Activated T-helper 1 cell treated with anti-CD3 and anti-CD28 coated beads, Interleukin-12 subunit alpha, Interleukin-12 subunit beta, Interleukin-2, Interleukin-4 antibody, amounts not matched to agents 30 ng/mL and 10 ng/mL and 1 ng/mL, durations not matched to agents 14 hours and 24 hours and 36 hours (primary cell): Measurements from ENCODE around the gene PCK1. TPM values are rescaled to one million over a fixed set of nuclear protein-coding genes. Genes with fewer than 3 reads are reported as not detected.

Experiments used
- DNase-seq: peaks from one replicate; pipeline ENCODE4 v3.0.0; 2021; ENCODE audit warnings: low spot score
- H3K27ac Mint-ChIP-seq: one replicate; pipeline ENCODE4 v1.8.0; 2021; ENCODE audit warnings: mild to moderate bottlenecking, mixed read lengths
- H3K27me3 Mint-ChIP-seq: one replicate; pipeline ENCODE4 v1.8.0; 2022; ENCODE audit warnings: mild to moderate bottlenecking, moderate library complexity, mixed read lengths; ENCODE audit not compliant: insufficient read depth
- H3K36me3 Mint-ChIP-seq: one replicate; pipeline ENCODE4 v1.8.0; 2021; ENCODE audit warnings: low read depth, mixed read lengths
- H3K4me1 Mint-ChIP-seq: one replicate; pipeline ENCODE4 v1.8.0; 2021; ENCODE audit warnings: low read depth, mixed read lengths
- H3K4me3 Mint-ChIP-seq: one replicate; pipeline ENCODE4 v1.8.0; 2021; ENCODE audit warnings: mild to moderate bottlenecking, moderate library complexity, mixed read lengths
- H3K9me3 Mint-ChIP-seq: one replicate; pipeline ENCODE4 v1.8.0; 2021; ENCODE audit warnings: mixed read lengths
- intact Hi-C: fragments of 100-400 bp; cut with micrococcal nuclease; formaldehyde crosslinking; loops from one replicate; pipeline ENCODE4 v1.15.1; 2024
- total RNA-seq: library from RNA; stranded (reverse); gene quantifications from 2 replicates; pipeline ENCODE4 v1.2.3, GENCODE V29; 2022

PCK1 gene
- total RNA-seq, 1 donor from 2014 or later = not detected

- Mint-ChIP-seq H3K27me3 (peaks cover 9% of the 10 kb centered on the region), H3K27ac (no peak overlapping the region), H3K36me3 (no peaks in the 10 kb centered on the region), H3K4me1 (no peaks in the 10 kb centered on the region), H3K4me3 (no peak overlapping the region), H3K9me3 (no peaks in the 10 kb centered on the region)
- intact Hi-C loops = no loop called here
- DNase-seq = no peak
Observed at GRCh38 chr20:57586370-57586793, 25.5 kb downstream of the PCK1 start.

GRCh38 chr20:57586943-57587277 lies 26.0 kb downstream of the PCK1 start:
- Mint-ChIP-seq H3K4me3 (no peak overlapping the region), H3K27ac (no peak overlapping the region), H3K36me3 (no peaks in the 10 kb centered on the region), H3K4me1 (no peaks in the 10 kb centered on the region), H3K9me3 (no peaks in the 10 kb centered on the region), H3K27me3 (peaks cover 9% of the 10 kb centered on the region)
- no peak for DNase-seq
- intact Hi-C loops = no loop called here

GRCh38 chr20:57587278-57587988 lies 26.5 kb downstream of the PCK1 start:
- H3K4me3 Mint-ChIP-seq = no peak overlapping the region
- H3K27ac Mint-ChIP-seq = no peak overlapping the region
- no peaks in the 10 kb centered on the region for H3K4me1 Mint-ChIP-seq
- no peaks in the 10 kb centered on the region for H3K9me3 Mint-ChIP-seq
- no peak for DNase-seq
- intact Hi-C loops = no loop called here
- no peaks in the 10 kb centered on the region for H3K36me3 Mint-ChIP-seq
- peaks cover 9% of the 10 kb centered on the region for H3K27me3 Mint-ChIP-seq

DNA sequence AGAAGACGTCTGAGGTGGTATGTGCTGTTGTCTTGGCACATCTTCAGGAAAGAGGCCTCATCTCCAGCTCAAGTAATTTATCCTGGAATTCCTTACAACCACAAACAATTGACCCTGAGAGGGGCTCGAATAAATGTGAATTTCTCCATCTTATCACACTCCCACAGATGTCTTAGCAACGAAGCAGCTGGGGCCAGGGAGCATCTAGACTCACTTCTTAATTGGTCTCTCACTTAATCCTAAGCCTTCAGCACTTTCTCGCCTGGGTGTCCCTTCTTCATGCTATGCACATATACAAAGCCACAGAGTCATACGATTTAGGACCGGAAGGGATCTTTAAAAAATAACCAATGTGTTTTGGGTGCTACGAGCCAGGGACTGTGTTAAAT lies 27.1 kb downstream of the PCK1 start:
- Mint-ChIP-seq H3K27me3 (peaks cover 9% of the 10 kb centered on the region), H3K9me3 (no peaks in the 10 kb centered on the region), H3K27ac (no peak overlapping the region), H3K36me3 (no peaks in the 10 kb centered on the region), H3K4me3 (no peak overlapping the region), H3K4me1 (no peaks in the 10 kb centered on the region)
- intact Hi-C loops = no loop called here
- no peak for DNase-seq

DNA sequence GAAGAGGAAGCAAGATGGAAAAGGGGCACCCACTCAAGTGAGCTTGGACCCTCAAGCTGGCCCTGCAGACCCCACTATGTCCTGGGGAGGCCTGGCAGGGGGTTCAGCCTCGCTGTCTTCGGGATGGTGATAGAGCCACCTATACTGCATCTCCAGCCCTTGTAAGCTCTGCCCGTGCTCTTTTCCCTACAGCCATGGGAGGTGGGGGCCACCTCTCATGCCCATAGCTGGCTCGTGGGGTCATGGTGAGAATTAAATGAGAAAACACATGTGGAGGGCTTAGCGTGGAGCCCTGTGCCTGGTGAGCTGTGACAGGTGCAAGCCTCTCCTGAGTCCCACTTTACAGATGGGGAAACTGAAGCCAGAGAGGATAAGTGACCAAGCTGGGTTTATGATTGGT lies 27.7 kb downstream of the PCK1 start:
- no peak overlapping the region for H3K4me3 Mint-ChIP-seq
- peaks cover 9% of the 10 kb centered on the region for H3K27me3 Mint-ChIP-seq
- H3K4me1 Mint-ChIP-seq = no peaks in the 10 kb centered on the region
- intact Hi-C loops = no loop called here
- no peaks in the 10 kb centered on the region for H3K36me3 Mint-ChIP-seq
- no peak overlapping the region for H3K27ac Mint-ChIP-seq
- H3K9me3 Mint-ChIP-seq = no peaks in the 10 kb centered on the region
- no peak for DNase-seq

- Mint-ChIP-seq H3K27ac (no peak overlapping the region), H3K4me3 (no peak overlapping the region), H3K9me3 (no peaks in the 10 kb centered on the region), H3K27me3 (peaks cover 9% of the 10 kb centered on the region), H3K4me1 (no peaks in the 10 kb centered on the region), H3K36me3 (no peaks in the 10 kb centered on the region)
- intact Hi-C loops = no loop called here
- DNase-seq = no peak
Observed at GRCh38 chr20:57589123-57589727, 28.3 kb downstream of the PCK1 start.

- H3K36me3 Mint-ChIP-seq = no peaks in the 10 kb centered on the region
- H3K27ac Mint-ChIP-seq = no peak overlapping the region
- no peaks in the 10 kb centered on the region for H3K4me1 Mint-ChIP-seq
- intact Hi-C loops = no loop called here
- DNase-seq = no peak
- no peak overlapping the region for H3K4me3 Mint-ChIP-seq
- H3K9me3 Mint-ChIP-seq = no peaks in the 10 kb centered on the region
- H3K27me3 Mint-ChIP-seq = peaks cover 6% of the 10 kb centered on the region
Observed at GRCh38 chr20:57589728-57590484, 29.0 kb downstream of the PCK1 start.

GRCh38 chr20:57590485-57591288 lies 29.8 kb downstream of the PCK1 start:
- intact Hi-C loops = no loop called here
- Mint-ChIP-seq H3K36me3 (no peaks in the 10 kb centered on the region), H3K4me1 (no peaks in the 10 kb centered on the region), H3K27me3 (peaks cover 2% of the 10 kb centered on the region), H3K27ac (no peak overlapping the region), H3K9me3 (no peaks in the 10 kb centered on the region), H3K4me3 (no peak overlapping the region)
- no peak for DNase-seq

DNA sequence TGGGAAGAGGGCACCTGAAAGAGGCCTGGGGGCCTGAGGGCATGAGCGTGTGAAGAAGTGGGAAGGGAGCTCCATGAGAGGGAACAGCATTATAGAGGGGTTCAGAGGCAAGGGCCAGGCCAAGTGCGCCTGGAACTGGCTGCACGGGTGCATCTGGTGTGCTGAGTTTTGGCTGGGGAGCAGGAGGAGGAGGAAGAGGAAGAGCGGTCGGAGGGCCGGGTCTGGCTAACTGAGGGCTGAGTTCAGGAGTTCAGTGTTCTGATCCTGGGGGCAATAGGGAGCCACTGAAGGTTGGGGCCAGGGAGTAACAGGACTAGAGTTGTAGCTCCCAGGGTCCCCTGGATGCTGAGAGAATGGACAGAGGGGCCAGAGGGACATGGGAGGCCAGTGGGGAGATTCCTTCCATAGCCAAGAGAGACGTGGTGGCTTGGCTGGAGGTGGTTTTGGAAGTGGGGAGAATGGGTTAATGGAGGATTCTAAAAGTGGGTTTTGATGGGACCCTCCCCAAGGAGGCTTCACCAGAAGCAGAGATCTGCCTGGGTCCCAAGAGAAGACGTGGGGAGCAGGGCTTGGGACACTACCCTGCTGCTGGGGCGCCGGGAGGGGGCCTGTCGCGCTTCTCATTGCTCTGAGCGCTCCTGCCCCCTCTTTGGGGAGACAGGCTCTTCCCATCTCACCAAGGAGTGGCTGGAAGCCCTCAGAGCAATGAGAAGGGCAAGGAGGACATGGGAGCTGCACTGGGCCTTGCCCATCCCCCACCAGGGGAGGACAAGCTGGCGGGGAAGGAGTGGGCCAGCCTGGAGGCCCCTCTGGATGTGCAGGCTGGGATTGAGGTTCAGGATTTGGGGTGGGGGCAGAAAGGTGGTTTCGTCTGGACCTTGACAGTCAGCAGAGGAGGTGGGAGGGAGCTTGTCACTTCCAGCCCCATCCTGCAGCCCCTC lies 30.6 kb downstream of the PCK1 start:
- no peaks in the 10 kb centered on the region for H3K36me3 Mint-ChIP-seq
- no peak for DNase-seq
- no peaks in the 10 kb centered on the region for H3K9me3 Mint-ChIP-seq
- no peaks in the 10 kb centered on the region for H3K4me1 Mint-ChIP-seq
- intact Hi-C loops = no loop called here
- peaks cover 5% of the 10 kb centered on the region for H3K27me3 Mint-ChIP-seq
- H3K4me3 Mint-ChIP-seq = no peak overlapping the region
- H3K27ac Mint-ChIP-seq = no peak overlapping the region

DNA sequence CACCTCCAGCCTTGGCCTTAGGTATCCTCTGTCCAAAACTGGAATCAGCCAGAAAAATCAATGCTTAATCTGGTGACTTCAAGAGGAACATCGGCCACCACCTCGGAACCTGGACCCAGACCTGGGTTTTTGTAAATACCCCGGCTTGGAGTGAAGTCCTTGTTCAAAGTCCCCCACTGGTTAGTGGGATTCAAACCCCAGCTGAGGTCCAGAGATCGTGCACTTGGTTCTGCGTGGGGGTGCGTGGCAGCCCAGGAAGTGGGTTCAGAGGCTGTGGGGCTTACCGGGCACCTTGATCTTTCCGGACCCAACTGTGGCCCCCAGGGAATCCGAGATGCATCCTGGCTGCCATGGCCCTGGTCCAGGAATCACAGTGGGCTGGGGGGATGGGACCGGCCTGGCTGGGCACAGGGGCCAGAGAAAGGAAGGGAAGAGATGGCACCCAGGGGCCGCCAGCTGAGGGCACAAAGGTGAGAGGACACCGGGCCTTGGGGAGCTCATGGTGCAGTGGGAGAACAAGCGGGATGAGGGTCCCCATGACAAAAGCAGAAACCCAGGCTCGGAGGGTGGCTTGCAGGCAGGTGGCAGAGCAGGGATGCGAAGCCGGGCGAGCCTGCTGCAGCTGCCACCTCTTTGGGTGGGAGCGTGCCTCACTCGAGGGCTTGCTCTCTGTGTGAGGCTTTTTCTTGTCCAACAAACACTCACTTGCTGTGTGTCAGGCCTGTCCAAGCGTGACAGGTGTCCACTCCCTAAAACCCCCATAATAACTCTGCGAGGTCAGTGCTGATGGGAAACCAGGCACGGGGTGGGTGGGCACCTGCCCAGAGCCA lies 31.6 kb downstream of the PCK1 start:
- H3K4me1 Mint-ChIP-seq = no peaks in the 10 kb centered on the region
- no peaks in the 10 kb centered on the region for H3K36me3 Mint-ChIP-seq
- no peaks in the 10 kb centered on the region for H3K9me3 Mint-ChIP-seq
- H3K27me3 Mint-ChIP-seq = peaks cover 7% of the 10 kb centered on the region
- H3K27ac Mint-ChIP-seq = no peak overlapping the region
- no peak for DNase-seq
- H3K4me3 Mint-ChIP-seq = no peak overlapping the region
- intact Hi-C loops = no loop called here

DNA sequence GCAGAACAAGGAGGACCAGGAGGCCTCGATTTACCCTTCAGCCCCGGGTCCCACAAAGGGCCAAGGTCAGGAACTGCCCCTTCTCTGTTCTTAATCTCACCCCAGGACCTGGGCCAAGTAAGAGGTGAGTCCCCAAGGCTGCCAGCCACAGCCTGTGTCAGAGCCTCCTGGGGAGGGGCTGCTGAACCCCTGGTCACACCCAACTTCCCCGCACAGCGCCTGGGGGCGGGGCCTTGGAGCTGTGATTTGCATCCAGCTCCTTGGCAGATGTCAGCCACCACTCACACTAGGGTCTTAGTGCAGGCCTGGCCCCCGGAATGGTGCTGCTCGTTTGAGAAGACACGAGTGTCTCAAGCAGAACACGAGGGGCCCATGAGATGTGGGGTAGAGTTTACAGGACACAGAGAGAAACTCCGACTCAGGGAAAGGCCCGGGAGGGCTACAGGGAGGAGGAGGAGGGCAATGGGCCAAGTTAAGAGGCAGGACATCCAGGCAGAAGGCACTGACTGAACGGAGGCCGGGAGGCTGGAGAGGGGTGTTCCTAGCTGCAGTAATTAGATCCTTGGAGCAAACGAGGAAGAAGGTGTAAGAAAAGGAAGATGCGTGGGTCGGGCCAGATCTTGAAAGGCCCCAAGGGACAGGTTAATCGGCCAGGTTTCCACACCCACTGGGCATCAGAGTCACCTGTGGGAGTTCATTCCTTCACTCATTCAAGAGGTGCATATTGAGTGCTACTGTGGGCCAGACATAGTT lies 32.4 kb downstream of the PCK1 start:
- no peak for DNase-seq
- Mint-ChIP-seq H3K4me1 (no peaks in the 10 kb centered on the region), H3K27me3 (peaks cover 9% of the 10 kb centered on the region)

More for the DNA sequence above, 32.4 kb downstream of the PCK1 start:
- H3K4me3 Mint-ChIP-seq = no peak overlapping the region
- intact Hi-C loops = no loop called here
- H3K9me3 Mint-ChIP-seq = no peaks in the 10 kb centered on the region
- H3K27ac Mint-ChIP-seq = no peak overlapping the region
- H3K36me3 Mint-ChIP-seq = no peaks in the 10 kb centered on the region
